Measurements from ENCODE around the gene SAPCD2.
"Not testable (repeated sequence)": the region's sequence is repeated elsewhere in the genome, so short reads cannot be mapped to it uniquely, and the experiment has no call there.

Gene SAPCD2

DNA sequence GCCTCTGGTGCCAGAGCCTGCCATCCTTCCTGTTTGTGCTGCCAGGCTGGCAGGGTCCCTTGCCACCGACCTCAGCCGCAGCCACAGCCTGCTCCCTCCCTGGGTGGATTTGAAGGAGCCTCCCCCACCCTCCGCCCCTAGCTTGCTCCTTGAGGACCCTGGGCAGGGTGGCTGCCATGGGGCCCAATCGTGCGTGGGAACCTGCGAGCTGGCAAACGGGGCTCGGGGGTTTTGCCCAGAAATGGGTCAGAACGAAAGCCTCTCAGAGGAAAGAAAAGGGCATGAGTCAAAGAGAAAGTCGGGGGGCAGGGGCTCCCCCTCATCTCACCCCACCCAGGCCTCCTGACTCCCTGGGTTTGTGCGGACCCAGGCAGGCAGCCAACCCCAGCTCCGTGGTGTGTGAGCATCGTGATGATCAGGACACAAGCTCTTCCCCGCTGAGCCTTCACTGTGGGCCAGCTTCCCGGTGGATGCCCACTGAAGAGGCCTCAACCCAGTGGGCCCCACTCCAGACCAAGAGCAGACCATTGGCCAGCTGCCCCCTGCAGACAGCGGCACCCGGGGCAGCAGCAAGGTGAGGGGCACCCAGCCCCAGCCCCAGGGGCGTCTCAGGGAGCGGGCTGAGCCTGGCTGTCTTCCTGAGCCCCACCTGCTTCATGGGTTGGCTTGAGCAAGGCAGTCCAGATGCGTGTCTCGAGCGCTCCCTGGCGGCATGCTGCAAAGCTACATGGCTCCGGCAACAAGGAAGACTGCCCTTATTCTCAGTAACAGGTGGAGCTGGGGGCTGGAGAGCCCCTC, 35.4 kb downstream of the SAPCD2 start:
- DNase-seq (ENCODE audit: extremely low spot score) = peak; percentile 90
- ChIA-PET POLR2A (interaction anchor here (0.9 to 3.0 kb wide), 4 partner anchors 42 to 137 kb away, joined by 3 to 14 read pairs (median 3); partner anchors contain the start of gene MAN1B1), CTCF (interaction anchor here (0.6 to 2.5 kb wide), 16 partner anchors 9 to 248 kb away, joined by 3 to 45 read pairs (median 4); partner anchors contain the start of genes AJM1 and NPDC1)
- no peak for TF ChIP-seq TARDBP (IDR thresholded peaks at IDR 0.05)
- no peak for TF ChIP-seq ELF4 (IDR thresholded peaks at IDR 0.05)
- TF ChIP-seq CTBP1 (IDR thresholded peaks at IDR 0.05; ENCODE audit: borderline replicate concordance) = no peak
- TF ChIP-seq, protein P1, sequence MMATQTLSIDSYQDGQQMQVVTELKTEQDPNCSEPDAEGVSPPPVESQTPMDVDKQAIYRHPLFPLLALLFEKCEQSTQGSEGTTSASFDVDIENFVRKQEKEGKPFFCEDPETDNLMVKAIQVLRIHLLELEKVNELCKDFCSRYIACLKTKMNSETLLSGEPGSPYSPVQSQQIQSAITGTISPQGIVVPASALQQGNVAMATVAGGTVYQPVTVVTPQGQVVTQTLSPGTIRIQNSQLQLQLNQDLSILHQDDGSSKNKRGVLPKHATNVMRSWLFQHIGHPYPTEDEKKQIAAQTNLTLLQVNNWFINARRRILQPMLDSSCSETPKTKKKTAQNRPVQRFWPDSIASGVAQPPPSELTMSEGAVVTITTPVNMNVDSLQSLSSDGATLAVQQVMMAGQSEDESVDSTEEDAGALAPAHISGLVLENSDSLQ (IDR thresholded peaks at IDR 0.05) = no peak
- TF ChIP-seq FOXA1 (IDR thresholded peaks at IDR 0.05) = no peak
- no peak for TF ChIP-seq SP1 (IDR thresholded peaks at IDR 0.05)
- TF ChIP-seq FOXK2 (IDR thresholded peaks at IDR 0.05) = no peak
- no peak for TF ChIP-seq NFRKB (IDR thresholded peaks at IDR 0.05)
- no peak for TF ChIP-seq SUZ12 (IDR thresholded peaks at IDR 0.05)
- TF ChIP-seq FOXM1 (IDR thresholded peaks at IDR 0.05; ENCODE audit: borderline replicate concordance) = no peak
- no peak for TF ChIP-seq ARNT (IDR thresholded peaks at IDR 0.05)
- no peak for TF ChIP-seq LEF1 (IDR thresholded peaks at IDR 0.05; ENCODE audit: borderline replicate concordance)
- TF ChIP-seq BHLHE40 (IDR thresholded peaks at IDR 0.05; ENCODE audit: borderline replicate concordance) = no peak
- no peak for TF ChIP-seq ZNF384 (IDR thresholded peaks at IDR 0.05)
- no peak for TF ChIP-seq L3MBTL2 (conservative IDR thresholded peaks at IDR 0.05)
- TF ChIP-seq HDGF (IDR thresholded peaks at IDR 0.05; ENCODE audit: borderline replicate concordance) = no peak

DNA sequence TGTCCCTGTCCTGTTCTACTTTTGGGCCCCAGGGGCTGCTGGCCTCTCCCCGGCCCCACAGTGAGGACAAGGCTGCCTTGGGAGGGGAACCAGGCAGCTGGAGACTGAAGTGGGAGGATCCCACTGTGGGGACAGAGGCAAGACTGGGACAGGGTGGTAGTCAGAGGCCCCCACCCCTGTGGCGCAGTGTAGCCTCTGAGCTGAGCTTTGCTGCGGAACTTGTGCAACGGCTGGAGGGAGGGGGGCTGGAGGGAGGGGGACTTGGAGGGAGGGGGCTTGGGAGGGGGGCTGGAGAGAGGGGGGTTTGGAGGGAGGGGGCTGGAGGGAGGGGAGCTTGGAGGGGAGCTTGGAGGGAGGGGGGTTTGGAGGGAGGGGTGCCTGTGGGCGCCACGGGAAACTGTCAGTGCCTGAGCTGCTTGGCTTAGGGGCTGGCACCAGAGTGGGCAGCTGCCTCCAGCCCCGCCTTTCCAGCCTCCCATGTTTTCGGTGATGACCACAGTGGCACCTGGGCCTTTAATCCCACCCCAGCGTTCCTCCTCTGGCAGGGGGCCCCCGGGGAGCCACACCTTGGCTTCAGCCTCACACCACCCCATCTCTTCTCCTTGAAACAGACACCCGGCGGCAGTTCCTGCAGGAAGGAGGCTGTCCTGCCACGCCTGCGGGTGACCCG, 36.2 kb downstream of the SAPCD2 start:
- no peak for DNase-seq (ENCODE audit: extremely low spot score)
- POLR2A ChIA-PET = interaction anchor here (1.3 to 3.0 kb wide), 2 partner anchors 52 to 85 kb away, joined by 3 to 14 read pairs; partner anchors contain the start of gene MAN1B1
- CTCF ChIA-PET = interaction anchor here (0.6 to 2.5 kb wide), 9 partner anchors 10 to 247 kb away, joined by 3 to 45 read pairs (median 10); partner anchors contain the start of gene NPDC1
- TF ChIP-seq TARDBP (IDR thresholded peaks at IDR 0.05) (no peak), HDGF (IDR thresholded peaks at IDR 0.05; ENCODE audit: borderline replicate concordance) (no peak), FOXA1 (IDR thresholded peaks at IDR 0.05) (no peak), FOXK2 (IDR thresholded peaks at IDR 0.05) (no peak), SUZ12 (IDR thresholded peaks at IDR 0.05) (no peak), NFRKB (IDR thresholded peaks at IDR 0.05) (no peak), ELF4 (IDR thresholded peaks at IDR 0.05) (no peak), BHLHE40 (IDR thresholded peaks at IDR 0.05; ENCODE audit: borderline replicate concordance) (no peak), SP1 (IDR thresholded peaks at IDR 0.05) (no peak), CTBP1 (IDR thresholded peaks at IDR 0.05; ENCODE audit: borderline replicate concordance) (no peak), ARNT (IDR thresholded peaks at IDR 0.05) (no peak), L3MBTL2 (conservative IDR thresholded peaks at IDR 0.05) (no peak), FOXM1 (IDR thresholded peaks at IDR 0.05; ENCODE audit: borderline replicate concordance) (no peak), ZNF384 (IDR thresholded peaks at IDR 0.05) (no peak), LEF1 (IDR thresholded peaks at IDR 0.05; ENCODE audit: borderline replicate concordance) (no peak)
- TF ChIP-seq, protein P1 (IDR thresholded peaks at IDR 0.05) = no peak

DNA sequence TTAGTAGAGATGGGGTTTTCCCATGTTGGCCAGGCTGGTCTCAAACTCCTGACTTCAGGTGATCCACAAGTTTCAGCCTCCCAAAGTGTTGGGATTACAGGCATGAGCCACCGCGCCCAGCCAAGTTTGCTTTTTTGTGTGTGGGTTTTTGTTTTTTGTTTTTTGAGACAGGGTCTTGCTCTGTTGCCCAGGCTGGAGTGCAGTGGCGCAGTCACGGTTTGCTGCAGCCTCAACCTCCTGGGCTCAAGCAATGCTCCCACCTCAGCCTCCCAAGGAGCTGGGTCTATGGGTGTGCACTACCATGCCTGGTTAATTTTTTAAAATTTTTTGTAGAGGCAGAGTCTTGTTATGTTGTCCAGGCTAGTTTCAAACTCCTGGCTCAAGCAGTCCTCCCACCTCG, 36.9 kb downstream of the SAPCD2 start:
- DNase-seq (ENCODE audit: extremely low spot score); POLR2A ChIA-PET: not testable (repeated sequence)
- CTCF ChIA-PET = interaction anchor here (2.5 kb wide), 1 partner anchor 86 kb away, joined by 45 read pairs; no protein-coding TSS in a partner anchor

DNA sequence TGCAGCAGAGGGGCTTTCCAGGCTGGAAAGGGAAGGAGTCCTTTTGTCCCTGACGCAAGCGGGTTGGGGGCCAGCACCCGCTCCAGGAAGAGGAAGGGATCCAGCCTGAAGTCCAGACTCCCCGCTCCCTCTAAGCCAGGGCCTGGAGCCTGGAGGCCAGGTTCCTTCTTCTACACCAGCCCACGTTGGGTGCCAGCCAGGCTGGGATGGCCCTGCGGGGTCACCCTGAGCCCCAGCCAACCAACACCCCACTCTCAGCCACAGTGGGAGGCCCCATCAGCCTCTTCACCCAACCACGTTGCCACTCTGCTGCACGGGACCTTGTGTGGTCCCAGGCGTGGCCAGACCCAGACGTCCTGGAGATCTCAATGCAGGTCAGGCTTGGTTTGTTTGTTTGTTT, 37.5 kb downstream of the SAPCD2 start:
- ChIA-PET POLR2A (no interaction called here), CTCF (no interaction called here)
- no peak for DNase-seq (ENCODE audit: extremely low spot score)
- TF ChIP-seq, protein P1 (IDR thresholded peaks at IDR 0.05) = no peak
- TF ChIP-seq CTBP1 (IDR thresholded peaks at IDR 0.05; ENCODE audit: borderline replicate concordance) (no peak), ZNF384 (IDR thresholded peaks at IDR 0.05) (no peak), HDGF (IDR thresholded peaks at IDR 0.05; ENCODE audit: borderline replicate concordance) (no peak), SUZ12 (IDR thresholded peaks at IDR 0.05) (no peak), FOXA1 (IDR thresholded peaks at IDR 0.05) (no peak), FOXM1 (IDR thresholded peaks at IDR 0.05; ENCODE audit: borderline replicate concordance) (no peak), L3MBTL2 (conservative IDR thresholded peaks at IDR 0.05) (no peak), ARNT (IDR thresholded peaks at IDR 0.05) (no peak), BHLHE40 (IDR thresholded peaks at IDR 0.05; ENCODE audit: borderline replicate concordance) (no peak), LEF1 (IDR thresholded peaks at IDR 0.05; ENCODE audit: borderline replicate concordance) (no peak), SP1 (IDR thresholded peaks at IDR 0.05) (no peak), FOXK2 (IDR thresholded peaks at IDR 0.05) (no peak), TARDBP (IDR thresholded peaks at IDR 0.05) (no peak)

DNA sequence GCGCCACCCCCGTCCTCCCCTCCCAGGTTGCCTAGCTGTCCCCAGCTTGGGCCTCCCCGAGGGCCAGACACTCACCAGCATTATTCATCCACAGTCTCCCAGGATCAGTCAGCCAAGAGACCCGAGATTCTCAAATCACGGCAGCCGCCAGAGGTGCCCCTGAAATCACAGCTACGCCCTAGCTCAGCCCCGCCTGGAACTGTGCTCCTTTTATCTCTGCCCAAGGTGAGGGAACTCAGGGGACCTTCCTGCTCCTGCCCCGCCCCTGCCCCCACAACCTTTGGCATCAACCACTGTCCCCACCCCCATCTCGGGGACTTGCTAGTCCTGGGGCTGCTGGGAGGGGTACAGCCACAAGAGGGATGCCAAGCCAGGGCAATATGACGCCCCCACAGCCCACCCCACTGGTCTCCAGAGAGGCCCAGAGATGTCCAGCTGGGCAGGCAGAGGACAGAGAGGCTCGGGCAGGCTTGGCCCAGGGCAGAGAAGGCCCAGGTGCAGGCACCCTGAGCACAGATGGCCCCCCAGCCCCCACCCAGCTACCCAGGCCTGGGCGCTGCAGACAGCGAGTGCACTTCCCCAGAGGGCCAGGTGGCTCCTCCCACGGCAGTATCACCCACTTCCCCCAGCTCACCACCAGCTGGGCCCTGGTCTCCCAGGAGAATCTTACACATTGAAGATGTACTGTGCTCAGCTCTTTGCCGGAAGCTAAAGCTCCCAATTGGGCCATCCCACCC, 38.3 kb downstream of the SAPCD2 start, which contains the start of gene FUT7:
Gene FUT7, minus strand, starts transcription at position 185 of the 737 bp plus-strand sequence. Its CDS starts 97 bp downstream, at position 88.
- DNase-seq (ENCODE audit: extremely low spot score) = no peak
- no peak for TF ChIP-seq ELF4 (IDR thresholded peaks at IDR 0.05)
- TF ChIP-seq L3MBTL2 (conservative IDR thresholded peaks at IDR 0.05) = no peak
- no peak for TF ChIP-seq FOXK2 (IDR thresholded peaks at IDR 0.05)
- TF ChIP-seq ZNF384 (IDR thresholded peaks at IDR 0.05) = no peak
- no peak for TF ChIP-seq ARNT (IDR thresholded peaks at IDR 0.05)
- TF ChIP-seq, protein P1 (IDR thresholded peaks at IDR 0.05) = no peak
- TF ChIP-seq NFRKB (IDR thresholded peaks at IDR 0.05) = no peak
- no peak for TF ChIP-seq LEF1 (IDR thresholded peaks at IDR 0.05; ENCODE audit: borderline replicate concordance)
- TF ChIP-seq TARDBP (IDR thresholded peaks at IDR 0.05) = no peak
- ChIA-PET POLR2A (no interaction called here), CTCF (no interaction called here)
